Loucy (cell line): Measurements from ENCODE around the gene LDAF1.
"Not testable (repeated sequence)": the region's sequence is repeated elsewhere in the genome, so short reads cannot be mapped to it uniquely, and the experiment has no call there.

ENCODE experiments used
- H2AFZ ChIP-seq: fragments of 200-600 bp; sonication (generic); 2 replicates; pipeline ENCODE4 v1.6.0; 2016; ENCODE audit warnings: antibody characterized with exemption, mild to moderate bottlenecking, low read length, moderate library complexity
- H3F3A ChIP-seq: fragments of 200-600 bp; 2 replicates; pipeline ENCODE4 v1.6.0; 2016; ENCODE audit warnings: antibody characterized with exemption, low read depth, mild to moderate bottlenecking
- H3K27me3 ChIP-seq: fragments of 200-600 bp; sonication (generic); 2 replicates; pipeline ENCODE4 v1.6.1; 2014; ENCODE audit warnings: low read length, mild to moderate bottlenecking; ENCODE audit not compliant: insufficient read depth, poor library complexity, severe bottlenecking
- H3K36me3 ChIP-seq: fragments of 200-600 bp; sonication (generic); 2 replicates; pipeline ENCODE4 v1.6.1; 2016; ENCODE audit warnings: low read length; ENCODE audit not compliant: insufficient read depth
- H3K4me1 ChIP-seq: fragments of 200-600 bp; sonication (generic); 2 replicates; pipeline ENCODE4 v1.5.1; 2014; ENCODE audit warnings: low read length, mild to moderate bottlenecking; ENCODE audit not compliant: insufficient read depth, poor library complexity, severe bottlenecking
- H3K4me2 ChIP-seq: fragments of 200-600 bp; sonication (generic); 2 replicates; pipeline ENCODE4 v1.6.0; 2014; ENCODE audit warnings: antibody characterized with exemption, low read length, low read depth, mild to moderate bottlenecking; ENCODE audit not compliant: poor library complexity, severe bottlenecking
- H3K4me3 ChIP-seq: fragments of 200-600 bp; sonication (generic); 2 replicates; pipeline ENCODE4 v1.5.1; 2014; ENCODE audit warnings: low read length, mild to moderate bottlenecking, mixed read lengths; ENCODE audit not compliant: poor library complexity, severe bottlenecking
- H3K79me2 ChIP-seq: fragments of 200-600 bp; sonication (generic); 2 replicates; pipeline ENCODE4 v1.6.1; 2014; ENCODE audit warnings: low read length; ENCODE audit not compliant: insufficient read depth
- H3K9ac ChIP-seq: fragments of 200-600 bp; sonication (generic); 2 replicates; pipeline ENCODE4 v1.6.0; 2014; ENCODE audit warnings: mild to moderate bottlenecking, low read depth, low read length, moderate library complexity; ENCODE audit not compliant: poor library complexity, severe bottlenecking
- H3K9me2 ChIP-seq: fragments of 200-600 bp; sonication (generic); replicated peaks from 2 replicates; pipeline ENCODE4 v1.6.1; 2016; ENCODE audit warnings: low read depth, low read length, mixed read lengths
- H3K9me3 ChIP-seq: fragments of 200-600 bp; sonication (generic); 2 replicates; pipeline ENCODE4 v1.6.1; 2014; ENCODE audit warnings: mild to moderate bottlenecking, antibody characterized with exemption, low read length, low read depth; ENCODE audit not compliant: insufficient read depth
- H4K20me1 ChIP-seq: fragments of 200-600 bp; sonication (generic); 2 replicates; pipeline ENCODE4 v1.6.0; 2014; ENCODE audit warnings: antibody characterized with exemption, low read length, mild to moderate bottlenecking; ENCODE audit not compliant: insufficient read depth, poor library complexity, severe bottlenecking
- CTCF ChIP-seq: fragments of 200-600 bp; sonication (generic); conservative IDR thresholded peaks from 2 replicates; pipeline ENCODE4 v1.5.1; 2014; ENCODE audit warnings: mild to moderate bottlenecking, antibody characterized with exemption, low read length
- EZH2phosphoT487 ChIP-seq: fragments of 200-600 bp; IDR thresholded peaks from 2 replicates; pipeline ENCODE4 v1.6.1; 2018; ENCODE audit warnings: antibody characterized with exemption, mild to moderate bottlenecking, moderate library complexity, borderline replicate concordance

The LDAF1 gene

GRCh38 chr16:21167929-21168602 is 9.6 kb downstream of the LDAF1 start:
- Histone ChIP-seq H3K9me3 (no peaks in the 10 kb centered on the region), H2AFZ (no peak overlapping the region), H3K4me1 (no peaks in the 10 kb centered on the region), H3K36me3 (no peaks in the 10 kb centered on the region; the same call in 1 of the 2 replicates), H3K4me3 (no peak overlapping the region), H3K9me2 (no peaks in the 10 kb centered on the region), H3K9ac (no peak overlapping the region), H3K79me2 (no peaks in the 10 kb centered on the region), H3F3A (no peaks in the 10 kb centered on the region), H3K27me3 (no peaks in the 10 kb centered on the region), H3K4me2 (no peak overlapping the region), H4K20me1 (no peaks in the 10 kb centered on the region)
- TF ChIP-seq CTCF (no peak), EZH2phosphoT487 (no peak)

- Histone ChIP-seq H3K9me2 (no peaks in the 10 kb centered on the region), H3K4me2 (no peak overlapping the region), H3K79me2 (no peaks in the 10 kb centered on the region), H3K36me3 (no peaks in the 10 kb centered on the region; the same call in 1 of the 2 replicates), H3K27me3 (no peaks in the 10 kb centered on the region), H3K9ac (no peak overlapping the region), H3K4me1 (no peaks in the 10 kb centered on the region), H2AFZ (no peak overlapping the region), H3K9me3 (no peaks in the 10 kb centered on the region), H4K20me1 (no peaks in the 10 kb centered on the region), H3F3A (no peaks in the 10 kb centered on the region), H3K4me3 (no peak overlapping the region)
- TF ChIP-seq EZH2phosphoT487 (no peak), CTCF (no peak)
Observed at GRCh38 chr16:21169249-21169981, 10.9 kb downstream of the LDAF1 start.

- H3F3A ChIP-seq, H3K4me1 ChIP-seq, H3K36me3 ChIP-seq, H3K9ac ChIP-seq, H3K4me2 ChIP-seq, H3K27me3 ChIP-seq, H3K4me3 ChIP-seq, H2AFZ ChIP-seq, H4K20me1 ChIP-seq, H3K9me3 ChIP-seq, H3K9me2 ChIP-seq, H3K79me2 ChIP-seq: not testable (repeated sequence)
Observed at GRCh38 chr16:21170116-21170515, 11.6 kb downstream of the LDAF1 start.
